ENCODE results near the gene CCDC59. TPM values are rescaled to one million over a fixed set of nuclear protein-coding genes. Genes with fewer than 3 reads are reported as not detected.

The CCDC59 gene
- polyA plus RNA-seq, 1 donor (not counting 4 experiments of a cell fraction or from before 2014, with no cell fraction given) = 29.5 TPM

- dilution Hi-C loops (cut with MboI; ENCODE audit: extremely low pct_ligation_motif_present, low sequenced_read_pairs) = no loop called here
- FAIRE-seq = no peak
- H3K4me2 ChIP-seq (ENCODE audit: control insufficient read depth, extremely low read depth, insufficient read depth, low read depth, low read length) = peak overlapping the region; percentile 39
Observed at GRCh38 chr12:82314406-82314892, 43.7 kb downstream of the CCDC59 start.

More at GRCh38 chr12:82314406-82314892, 43.7 kb downstream of the CCDC59 start:
- H3K27me3 ChIP-seq (ENCODE audit: control insufficient read depth, extremely low read depth, insufficient read depth, low read length) = no peaks in the 10 kb centered on the region
- no peaks in the 10 kb centered on the region for H3K79me2 ChIP-seq (ENCODE audit: control insufficient read depth, insufficient read depth, low read length)
- H3K27ac ChIP-seq (ENCODE audit: control insufficient read depth, insufficient read depth, low read length) = no peak overlapping the region
- no peak overlapping the region for H3K9ac ChIP-seq (ENCODE audit: control insufficient read depth, extremely low read depth, insufficient read depth, low read length)
- peaks cover 5% of the 10 kb centered on the region for H3K4me1 ChIP-seq (ENCODE audit: control insufficient read depth, extremely low read depth, insufficient read depth, low read length)
- no peak for TF ChIP-seq EZH2 (IDR thresholded peaks at IDR 0.05; ENCODE audit: low read length)
- peak overlapping the region; percentile 54 for H2AFZ ChIP-seq (ENCODE audit: control insufficient read depth, low read length)
- H4K20me1 ChIP-seq (ENCODE audit: control insufficient read depth, extremely low read depth, insufficient read depth, low read length) = no peaks in the 10 kb centered on the region
- no peaks in the 10 kb centered on the region for H3K9me3 ChIP-seq (ENCODE audit: control insufficient read depth, low read depth, low read length)
- H3K9me1 ChIP-seq (ENCODE audit: control insufficient read depth, extremely low read depth, insufficient read depth, low read length) = no peaks in the 10 kb centered on the region
- no peaks in the 10 kb centered on the region for H3K36me3 ChIP-seq (ENCODE audit: control insufficient read depth in 2 of 2, extremely low read depth in 1 of 2, insufficient read depth in 2 of 2, low read length in 2 of 2)
- peak; percentile 9 for DNase-seq (ENCODE audit: low read depth, low spot score)
- no peak overlapping the region for H3K4me3 ChIP-seq (ENCODE audit: control insufficient read depth in 2 of 3, extremely low read depth in 1 of 3, insufficient read depth in 2 of 3, low read depth in 1 of 3, low read length in 3 of 3)

Other genes with a start within 250 kb of the CCDC59 start
- 3.6 to 6.0 TPM (median 3.7 TPM) in 3 replicates for gene METTL25, start 142 bp upstream of the CCDC59 start, polyA plus RNA-seq

Data from keratinocyte (primary cell).